Measurements from ENCODE around the gene TRPC4AP.
"Not testable (repeated sequence)": the region's sequence is repeated elsewhere in the genome, so short reads cannot be mapped to it uniquely, and the experiment has no call there.

Gene TRPC4AP

GRCh38 chr20:35060168-35060567 is 32.4 kb downstream of the TRPC4AP start:
- no peak for FAIRE-seq
- DNase-seq (ENCODE audit: low spot score): no peak

- DNase-seq (ENCODE audit: low spot score) (no peak), FAIRE-seq (no peak)
Observed at GRCh38 chr20:35059612-35060011, 33.0 kb downstream of the TRPC4AP start.

GRCh38 chr20:35059110-35059509 is 33.5 kb downstream of the TRPC4AP start:
- DNase-seq (ENCODE audit: low spot score) (no peak), FAIRE-seq (no peak)

- DNase-seq (ENCODE audit: low spot score) (no peak), FAIRE-seq (no peak)
Observed at GRCh38 chr20:35055445-35056276, 36.9 kb downstream of the TRPC4AP start.

- DNase-seq (ENCODE audit: low spot score): no peak
- no peak for FAIRE-seq
Observed at GRCh38 chr20:35054814-35055213, 37.8 kb downstream of the TRPC4AP start.

- DNase-seq (ENCODE audit: low spot score); FAIRE-seq: not testable (repeated sequence)
Observed at GRCh38 chr20:35052616-35053015, 40.0 kb downstream of the TRPC4AP start.

GRCh38 chr20:35049776-35050352 is 42.7 kb downstream of the TRPC4AP start:
- FAIRE-seq: no peak
- no peak for DNase-seq (ENCODE audit: low spot score)

GRCh38 chr20:35048739-35049138 is 43.9 kb downstream of the TRPC4AP start:
- FAIRE-seq (no peak), DNase-seq (ENCODE audit: low spot score) (no peak)

GRCh38 chr20:35042268-35042667 is 50.3 kb downstream of the TRPC4AP start:
- DNase-seq (ENCODE audit: low spot score) (no peak), FAIRE-seq (no peak)

GRCh38 chr20:35040646-35041045 is 52.0 kb downstream of the TRPC4AP start:
- no peak for FAIRE-seq
- DNase-seq (ENCODE audit: low spot score): no peak

GRCh38 chr20:35039846-35040489 is 52.6 kb downstream of the TRPC4AP start:
- FAIRE-seq (no peak), DNase-seq (ENCODE audit: low spot score) (no peak)

GRCh38 chr20:35039146-35039545 is 53.5 kb downstream of the TRPC4AP start:
- no peak for DNase-seq (ENCODE audit: low spot score)

GRCh38 chr20:35034145-35034544 is 58.5 kb downstream of the TRPC4AP start:
- DNase-seq (ENCODE audit: low spot score) (no peak), FAIRE-seq (no peak)

More at GRCh38 chr20:35039146-35039545, 53.5 kb downstream of the TRPC4AP start:
- no peak for FAIRE-seq

GRCh38 chr20:35030136-35030535 is 62.5 kb downstream of the TRPC4AP start:
- FAIRE-seq (no peak), DNase-seq (ENCODE audit: low spot score) (no peak)

GRCh38 chr20:35027301-35027700 is 65.3 kb downstream of the TRPC4AP start:
- DNase-seq (ENCODE audit: low spot score) (no peak), FAIRE-seq (no peak)

- DNase-seq (ENCODE audit: low spot score) (no peak), FAIRE-seq (no peak)
Observed at GRCh38 chr20:35025116-35025515, 67.5 kb downstream of the TRPC4AP start.

GRCh38 chr20:35023624-35024023 is 69.0 kb downstream of the TRPC4AP start:
- FAIRE-seq (no peak), DNase-seq (ENCODE audit: low spot score) (no peak)

- DNase-seq (ENCODE audit: low spot score) (no peak), FAIRE-seq (no peak)
Observed at GRCh38 chr20:35021831-35022230, 70.8 kb downstream of the TRPC4AP start.

- FAIRE-seq: no peak
- DNase-seq (ENCODE audit: low spot score): no peak
Observed at GRCh38 chr20:35021063-35021462, 71.5 kb downstream of the TRPC4AP start.

GRCh38 chr20:35020108-35020928 is 72.3 kb downstream of the TRPC4AP start:
- FAIRE-seq (no peak), DNase-seq (ENCODE audit: low spot score) (no peak)

GRCh38 chr20:35018590-35019371 is 73.8 kb downstream of the TRPC4AP start:
- FAIRE-seq (no peak), DNase-seq (ENCODE audit: low spot score) (no peak)

All from RCC 7860 (cell line).